Measurements from ENCODE around the gene SLC7A1. TPM values are rescaled to one million over a fixed set of nuclear protein-coding genes. Genes with fewer than 3 reads are reported as not detected.
A peak's percentile ranks its signal among the peaks of the same experiment; 100 is the strongest.

The SLC7A1 gene
- total and polyA plus RNA-seq, 2 of the 13 experiments (the other 11 are each of a cell fraction or from before 2014, with no cell fraction given): 14.5 to 15.3 TPM

GRCh38 chr13:29568731-29569130, 26.8 kb downstream of the SLC7A1 start:
- H3K4me2 ChIP-seq (ENCODE audit: low read depth, low read length): peak overlapping the region; percentile 60; the same call in 1 of the 2 replicates
- peaks cover 95% of the 10 kb centered on the region for H3K79me2 ChIP-seq (ENCODE audit: insufficient read depth, low read length)
- H3K4me1 ChIP-seq (ENCODE audit: insufficient read depth, low read length): peaks cover 55% of the 10 kb centered on the region
- H3K27ac ChIP-seq (ENCODE audit: extremely low read length, insufficient read depth, low read length): peak overlapping the region; percentile 38
- ChIA-PET CTCF (ENCODE audit: low intra/inter-chr PET ratio, low total read pairs) (no interaction called here), POLR2A (interaction anchor here (0.9 kb wide), 1 partner anchor 9 kb away, joined by 3 read pairs; no protein-coding TSS in a partner anchor)
- in situ Hi-C loops (cut with HindIII; ENCODE audit: extremely low pct_ligation_motif_present, low pct_unique_long_range_greater_than_20kb): no loop called here
- TF ChIP-seq SNAI1 (CRISPR knock-in tag; IDR thresholded peaks at IDR 0.05; ENCODE audit: borderline replicate concordance) (no peak), SOX5 (CRISPR knock-in tag; IDR thresholded peaks at IDR 0.05; ENCODE audit: borderline replicate concordance) (no peak), ZNF136 (CRISPR knock-in tag; IDR thresholded peaks at IDR 0.05; ENCODE audit: low read depth) (no peak), KDM2A (CRISPR knock-in tag; IDR thresholded peaks at IDR 0.05; ENCODE audit: borderline replicate concordance, low read depth) (no peak), MED8 (CRISPR knock-in tag; IDR thresholded peaks at IDR 0.05; ENCODE audit: insufficient replicate concordance) (no peak), MAF1 (CRISPR knock-in tag; IDR thresholded peaks at IDR 0.05; ENCODE audit: borderline replicate concordance) (no peak), FOXC1 (CRISPR knock-in tag; IDR thresholded peaks at IDR 0.05; ENCODE audit: borderline replicate concordance) (no peak), MAFF (IDR thresholded peaks at IDR 0.05; ENCODE audit: low read depth, low read length) (no peak), AKNA (CRISPR knock-in tag; IDR thresholded peaks at IDR 0.05; ENCODE audit: borderline replicate concordance) (no peak)
- TF ChIP-seq, protein P1, sequence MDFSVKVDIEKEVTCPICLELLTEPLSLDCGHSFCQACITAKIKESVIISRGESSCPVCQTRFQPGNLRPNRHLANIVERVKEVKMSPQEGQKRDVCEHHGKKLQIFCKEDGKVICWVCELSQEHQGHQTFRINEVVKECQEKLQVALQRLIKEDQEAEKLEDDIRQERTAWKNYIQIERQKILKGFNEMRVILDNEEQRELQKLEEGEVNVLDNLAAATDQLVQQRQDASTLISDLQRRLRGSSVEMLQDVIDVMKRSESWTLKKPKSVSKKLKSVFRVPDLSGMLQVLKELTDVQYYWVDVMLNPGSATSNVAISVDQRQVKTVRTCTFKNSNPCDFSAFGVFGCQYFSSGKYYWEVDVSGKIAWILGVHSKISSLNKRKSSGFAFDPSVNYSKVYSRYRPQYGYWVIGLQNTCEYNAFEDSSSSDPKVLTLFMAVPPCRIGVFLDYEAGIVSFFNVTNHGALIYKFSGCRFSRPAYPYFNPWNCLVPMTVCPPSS (IDR thresholded peaks at IDR 0.05): no peak
- TF ChIP-seq, protein P2, sequence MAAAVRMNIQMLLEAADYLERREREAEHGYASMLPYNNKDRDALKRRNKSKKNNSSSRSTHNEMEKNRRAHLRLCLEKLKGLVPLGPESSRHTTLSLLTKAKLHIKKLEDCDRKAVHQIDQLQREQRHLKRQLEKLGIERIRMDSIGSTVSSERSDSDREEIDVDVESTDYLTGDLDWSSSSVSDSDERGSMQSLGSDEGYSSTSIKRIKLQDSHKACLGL (CRISPR knock-in tag; IDR thresholded peaks at IDR 0.05): no peak
- 90% methylated on average over 9 of the region's 9 CpGs for WGBS (ENCODE audit: low lambda C conversion rate)
- DNase-seq (ENCODE audit: low spot score): no peak
- no peak for FAIRE-seq
- intact Hi-C loops (cut with micrococcal nuclease; ENCODE audit: unreplicated experiment): no loop called here
- no peak overlapping the region for H3K9ac ChIP-seq (ENCODE audit: insufficient read depth, low read depth, low read length)
- no peak overlapping the region for H2AFZ ChIP-seq (ENCODE audit: low read length)
- ATAC-seq: no peak
- H3K36me3 ChIP-seq (replicated peaks in 1 of 2; ENCODE audit: control insufficient read depth in 1 of 2, insufficient read depth in 2 of 2, low read length in 2 of 2): no peaks in the 10 kb centered on the region; a peak in 1 of 5 replicates
- BruUV-seq (replicated peaks): no TSS peak
- H3K27me3 ChIP-seq (ENCODE audit: control insufficient read depth in 1 of 2, insufficient read depth in 2 of 2, low read length in 2 of 2): no peaks in the 10 kb centered on the region
- H3K4me3 ChIP-seq (replicated peaks in 1 of 3; ENCODE audit: insufficient read depth in 1 of 3, low read depth in 2 of 3, low read length in 3 of 3): no peak overlapping the region
- H4K20me1 ChIP-seq (ENCODE audit: insufficient read depth, low read length): peaks cover 43% of the 10 kb centered on the region
- H3K9me3 ChIP-seq (ENCODE audit: low read length): no peaks in the 10 kb centered on the region
